ENCODE data around the gene ATG16L2. TPM values are rescaled to one million over a fixed set of nuclear protein-coding genes. Genes with fewer than 3 reads are reported as not detected.
A peak's percentile ranks its signal among the peaks of the same experiment; 100 is the strongest.
"Not testable (repeated sequence)": the region's sequence is repeated elsewhere in the genome, so short reads cannot be mapped to it uniquely, and the experiment has no call there.

ATG16L2 gene
- total RNA-seq, 1 experiment from 2014 or later = 17.5 TPM

DNA sequence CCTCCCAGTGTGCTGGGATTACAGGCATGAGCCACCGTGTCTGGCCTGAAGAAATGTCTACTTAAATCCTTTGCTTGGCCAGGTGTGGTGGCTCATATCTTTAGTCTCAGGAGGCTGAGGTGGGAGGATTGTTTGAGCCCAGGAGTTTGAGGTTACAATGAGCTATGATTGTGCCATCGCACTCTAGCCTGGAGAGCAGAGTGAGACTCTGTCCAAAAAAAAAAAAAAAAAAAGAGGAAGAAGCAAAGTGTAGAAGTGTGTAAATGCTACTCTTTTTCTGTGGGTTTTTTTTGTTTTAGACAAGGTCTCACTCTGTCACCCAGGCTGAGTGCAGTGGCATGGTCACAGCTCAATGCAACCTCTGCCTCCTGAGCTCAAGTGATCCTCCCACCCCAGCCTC, 6.4 kb upstream of the ATG16L2 start:
- no peak overlapping the region for H2AFZ ChIP-seq
- H3K9me3 ChIP-seq (ENCODE audit: insufficient read depth, low read depth) = no peaks in the 10 kb centered on the region
- BruUV-seq (replicated peaks) = no TSS peak
- no peak for DNase-seq
- H3K27ac ChIP-seq = peak overlapping the region; percentile 86
- H4K20me1 ChIP-seq (ENCODE audit: insufficient read depth) = no peaks in the 10 kb centered on the region
- no peak overlapping the region for H3K4me3 ChIP-seq
- H3K4me2 ChIP-seq = peak overlapping the region; percentile 9
- TF ChIP-seq, protein P1, sequence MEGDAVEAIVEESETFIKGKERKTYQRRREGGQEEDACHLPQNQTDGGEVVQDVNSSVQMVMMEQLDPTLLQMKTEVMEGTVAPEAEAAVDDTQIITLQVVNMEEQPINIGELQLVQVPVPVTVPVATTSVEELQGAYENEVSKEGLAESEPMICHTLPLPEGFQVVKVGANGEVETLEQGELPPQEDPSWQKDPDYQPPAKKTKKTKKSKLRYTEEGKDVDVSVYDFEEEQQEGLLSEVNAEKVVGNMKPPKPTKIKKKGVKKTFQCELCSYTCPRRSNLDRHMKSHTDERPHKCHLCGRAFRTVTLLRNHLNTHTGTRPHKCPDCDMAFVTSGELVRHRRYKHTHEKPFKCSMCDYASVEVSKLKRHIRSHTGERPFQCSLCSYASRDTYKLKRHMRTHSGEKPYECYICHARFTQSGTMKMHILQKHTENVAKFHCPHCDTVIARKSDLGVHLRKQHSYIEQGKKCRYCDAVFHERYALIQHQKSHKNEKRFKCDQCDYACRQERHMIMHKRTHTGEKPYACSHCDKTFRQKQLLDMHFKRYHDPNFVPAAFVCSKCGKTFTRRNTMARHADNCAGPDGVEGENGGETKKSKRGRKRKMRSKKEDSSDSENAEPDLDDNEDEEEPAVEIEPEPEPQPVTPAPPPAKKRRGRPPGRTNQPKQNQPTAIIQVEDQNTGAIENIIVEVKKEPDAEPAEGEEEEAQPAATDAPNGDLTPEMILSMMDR (conservative IDR thresholded peaks at IDR 0.05) = no peak
- ChIA-PET POLR2A (ENCODE audit: unreplicated experiment) (interaction anchor here (0.7 to 0.8 kb wide), 2 partner anchors 25 to 1886 kb away, joined by 4 to 5 read pairs; no protein-coding TSS in a partner anchor), CTCF (interaction anchor here (0.6 to 0.7 kb wide), 3 partner anchors 34 to 437 kb away, joined by 3 to 11 read pairs (median 6); no protein-coding TSS in a partner anchor)
- no peaks in the 10 kb centered on the region for H3K36me3 ChIP-seq (ENCODE audit: low read depth)
- no peaks in the 10 kb centered on the region for H3K27me3 ChIP-seq (ENCODE audit: insufficient read depth, low read depth)
- intact Hi-C loops (cut with micrococcal nuclease; ENCODE audit: unreplicated experiment) = no loop called here
- peaks cover 41% of the 10 kb centered on the region for H3K4me1 ChIP-seq (replicated peaks; ENCODE audit: insufficient read depth)
- peaks cover 41% of the 10 kb centered on the region for H3F3A ChIP-seq (ENCODE audit: insufficient read depth, low read depth)
- H3K79me2 ChIP-seq (ENCODE audit: low read depth) = peaks cover 17% of the 10 kb centered on the region
- H3K9me2 ChIP-seq (ENCODE audit: insufficient read depth) = no peaks in the 10 kb centered on the region

DNA sequence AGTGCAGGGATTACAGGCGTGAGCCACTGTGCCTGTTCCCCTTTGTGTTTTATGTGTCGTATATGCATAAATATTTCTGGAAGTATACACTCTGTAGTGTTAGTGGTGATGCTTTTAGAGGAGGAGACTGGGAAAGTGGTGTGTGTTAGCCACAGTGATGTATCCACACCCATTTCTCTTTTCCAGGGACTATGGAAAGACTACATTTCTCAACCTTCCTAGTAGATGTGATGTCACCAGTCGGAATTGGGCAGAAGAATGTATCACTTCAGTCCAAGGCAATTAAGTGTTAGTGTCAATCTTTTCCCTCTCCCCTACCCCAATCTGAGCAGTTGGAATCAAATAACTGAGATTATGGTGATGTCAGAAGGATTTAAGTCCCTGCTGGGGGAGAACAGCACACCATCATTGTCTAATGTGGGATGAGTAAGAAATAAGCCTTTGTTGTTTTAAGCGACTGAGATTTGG, 5.8 kb upstream of the ATG16L2 start:
- Histone ChIP-seq H3K27me3 (ENCODE audit: insufficient read depth, low read depth) (no peaks in the 10 kb centered on the region), H3K36me3 (ENCODE audit: low read depth) (no peaks in the 10 kb centered on the region), H3K27ac (peak overlapping the region; percentile 86), H3K9me2 (ENCODE audit: insufficient read depth) (no peaks in the 10 kb centered on the region), H3F3A (ENCODE audit: insufficient read depth, low read depth) (peaks cover 46% of the 10 kb centered on the region), H4K20me1 (ENCODE audit: insufficient read depth) (no peaks in the 10 kb centered on the region), H3K9me3 (ENCODE audit: insufficient read depth, low read depth) (no peaks in the 10 kb centered on the region), H2AFZ (no peak overlapping the region), H3K4me2 (peak overlapping the region; percentile 9; the same call in 1 of the 2 replicates), H3K4me1 (replicated peaks; ENCODE audit: insufficient read depth) (peaks cover 46% of the 10 kb centered on the region), H3K4me3 (no peak overlapping the region), H3K79me2 (ENCODE audit: low read depth) (peaks cover 23% of the 10 kb centered on the region)
- ChIA-PET POLR2A (ENCODE audit: unreplicated experiment) (interaction anchor here (0.8 kb wide), 1 partner anchor 1885 kb away, joined by 4 read pairs; no protein-coding TSS in a partner anchor), CTCF (no interaction called here)
- DNase-seq = no peak
- intact Hi-C loops (cut with micrococcal nuclease; ENCODE audit: unreplicated experiment) = no loop called here
- no TSS peak for BruUV-seq (replicated peaks)
- TF ChIP-seq EZH2 (IDR thresholded peaks at IDR 0.05; ENCODE audit: low read depth) = no peak
- TF ChIP-seq, protein P1 (conservative IDR thresholded peaks at IDR 0.05) = no peak

DNA sequence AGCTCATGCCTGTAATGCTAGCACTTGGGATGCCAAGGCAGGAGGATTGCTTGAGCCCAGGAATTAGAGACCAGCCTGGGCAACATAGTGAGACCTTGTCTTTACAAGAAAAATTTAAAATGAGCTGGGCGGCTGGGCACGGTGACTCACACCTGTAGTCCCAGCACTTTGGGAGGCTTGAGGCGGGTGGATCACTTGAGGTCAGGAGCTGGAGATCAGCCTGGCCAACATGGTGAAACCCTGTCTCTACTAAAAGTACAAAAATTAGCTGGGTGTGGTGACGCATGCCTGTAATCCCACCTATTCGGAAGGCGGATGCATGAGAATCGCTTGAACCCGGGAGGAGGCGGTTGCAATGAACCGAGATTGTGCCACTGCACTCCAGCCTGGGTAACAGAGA, 2.5 kb upstream of the ATG16L2 start:
- Histone ChIP-seq H3K79me2 (ENCODE audit: low read depth) (peaks cover 27% of the 10 kb centered on the region), H3K4me2 (peak overlapping the region; percentile 96), H3K4me1 (replicated peaks; ENCODE audit: insufficient read depth) (peaks cover 58% of the 10 kb centered on the region), H3F3A (ENCODE audit: insufficient read depth, low read depth) (peaks cover 47% of the 10 kb centered on the region)
- H4K20me1 ChIP-seq (ENCODE audit: insufficient read depth); CTCF ChIA-PET; H3K4me3 ChIP-seq; BruUV-seq (replicated peaks); H3K36me3 ChIP-seq (ENCODE audit: low read depth); H3K27ac ChIP-seq; H3K9me3 ChIP-seq (ENCODE audit: insufficient read depth, low read depth); H2AFZ ChIP-seq; H3K27me3 ChIP-seq (ENCODE audit: insufficient read depth, low read depth); DNase-seq; H3K9me2 ChIP-seq (ENCODE audit: insufficient read depth): not testable (repeated sequence)
- intact Hi-C loops (cut with micrococcal nuclease; ENCODE audit: unreplicated experiment) = loop anchor here (2.0 to 10.0 kb wide), 2 partner anchors 87 to 227 kb away; no protein-coding TSS in a partner anchor
- POLR2A ChIA-PET (ENCODE audit: unreplicated experiment) = interaction anchor here (0.7 kb wide), 1 partner anchor 448 kb away, joined by 3 read pairs; no protein-coding TSS in a partner anchor
